Retinal pigment epithelial cell (primary cell): ENCODE data around the gene OR52R1.

ENCODE experiments used
- DNase-seq: peaks from one replicate; pipeline ENCODE4 v3.0.0-alpha.2; 2010; ENCODE audit warnings: low read depth
- H3K4me3 ChIP-seq: 2 replicates; pipeline ENCODE4 v1.5.1; 2011; ENCODE audit warnings: mild to moderate bottlenecking, low read length, control low read depth, moderate library complexity
- CTCF ChIP-seq: conservative IDR thresholded peaks from 2 replicates; pipeline ENCODE4 v1.5.1; 2011; ENCODE audit warnings: low read depth, low read length, control low read depth, inconsistent platforms

Gene OR52R1

GRCh38 chr11:4782454-4782853, 21.7 kb downstream of the OR52R1 start:
- H3K4me3 ChIP-seq: no peak overlapping the region
- no peak for TF ChIP-seq CTCF
- DNase-seq: no peak

- no peak within 1 kb of the TSS for H3K4me3 ChIP-seq
- TF ChIP-seq CTCF: no peak
- DNase-seq: no peak
Measured at GRCh38 chr11:4769838-4770237, 34.3 kb downstream of the OR52R1 start, which contains the start of gene OR51F1. Gene OR51F1, minus strand, starts transcription at chr11:4769938. Its CDS starts 0 bp downstream, at chr11:4769938.

GRCh38 chr11:4768094-4768493, 36.1 kb downstream of the OR52R1 start:
- no peak overlapping the region for H3K4me3 ChIP-seq
- TF ChIP-seq CTCF: no peak
- DNase-seq: no peak

GRCh38 chr11:4766420-4767043, 37.6 kb downstream of the OR52R1 start:
- H3K4me3 ChIP-seq: no peak overlapping the region
- DNase-seq: no peak
- TF ChIP-seq CTCF: no peak

- no peak for DNase-seq
- no peak for TF ChIP-seq CTCF
- H3K4me3 ChIP-seq: no peak overlapping the region
Measured at GRCh38 chr11:4763096-4763495, 41.1 kb downstream of the OR52R1 start.
